GM10847 (cell line): ENCODE data around the gene ABCA8.

Experiments used
- POLR2A ChIP-seq: IDR thresholded peaks from 2 replicates; pipeline ENCODE4 v1.6.1; 2011; ENCODE audit not compliant: insufficient read length; ENCODE audit errors: extremely low read depth

ABCA8 gene

DNA sequence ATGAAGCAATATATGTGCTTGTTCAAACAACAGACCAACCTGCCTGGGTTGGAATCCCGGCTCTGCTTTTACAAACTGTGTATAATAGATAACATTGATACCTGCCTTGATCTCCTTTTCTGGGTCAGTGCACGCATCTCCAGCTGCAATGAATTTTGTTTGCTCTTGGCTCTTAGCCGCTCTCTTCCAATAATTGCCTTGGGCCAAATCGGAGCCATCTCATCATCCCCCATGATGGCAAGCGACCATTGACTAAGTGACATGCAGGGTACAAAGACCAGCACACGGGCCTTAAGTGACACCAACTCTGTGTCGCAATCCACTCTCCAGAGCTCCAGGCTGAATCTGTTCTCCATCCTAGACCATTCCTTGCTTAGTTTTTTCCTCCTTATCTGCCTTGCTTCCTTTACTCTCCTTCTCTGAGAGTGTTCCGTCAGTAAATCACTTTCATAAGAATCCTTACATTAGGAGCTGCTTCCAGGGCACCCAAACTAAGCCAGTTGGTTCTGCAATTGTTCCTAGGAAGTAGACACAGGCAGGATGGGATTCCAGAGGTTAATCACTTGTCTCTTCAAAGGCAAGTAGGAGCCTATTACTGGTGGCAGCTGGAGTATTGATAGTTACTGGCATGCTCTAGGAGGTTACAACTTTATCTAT is 134.2 kb downstream of the ABCA8 start:
- no peak for TF ChIP-seq POLR2A

- TF ChIP-seq POLR2A = no peak
Observed at GRCh38 chr17:68820476-68820824, 134.7 kb downstream of the ABCA8 start.

- no peak for TF ChIP-seq POLR2A
Observed at GRCh38 chr17:68819465-68819864, 135.7 kb downstream of the ABCA8 start.
